ENCODE data around the gene CAMK2N2. TPM values are rescaled to one million over a fixed set of nuclear protein-coding genes. Genes with fewer than 3 reads are reported as not detected.

The CAMK2N2 gene
- total and polyA plus RNA-seq, 9 of the 15 experiments (the other 6 are each of a cell fraction or from before 2014, with no cell fraction given): 0.08 to 0.22 (median 0.11) TPM; not detected in 5

DNA sequence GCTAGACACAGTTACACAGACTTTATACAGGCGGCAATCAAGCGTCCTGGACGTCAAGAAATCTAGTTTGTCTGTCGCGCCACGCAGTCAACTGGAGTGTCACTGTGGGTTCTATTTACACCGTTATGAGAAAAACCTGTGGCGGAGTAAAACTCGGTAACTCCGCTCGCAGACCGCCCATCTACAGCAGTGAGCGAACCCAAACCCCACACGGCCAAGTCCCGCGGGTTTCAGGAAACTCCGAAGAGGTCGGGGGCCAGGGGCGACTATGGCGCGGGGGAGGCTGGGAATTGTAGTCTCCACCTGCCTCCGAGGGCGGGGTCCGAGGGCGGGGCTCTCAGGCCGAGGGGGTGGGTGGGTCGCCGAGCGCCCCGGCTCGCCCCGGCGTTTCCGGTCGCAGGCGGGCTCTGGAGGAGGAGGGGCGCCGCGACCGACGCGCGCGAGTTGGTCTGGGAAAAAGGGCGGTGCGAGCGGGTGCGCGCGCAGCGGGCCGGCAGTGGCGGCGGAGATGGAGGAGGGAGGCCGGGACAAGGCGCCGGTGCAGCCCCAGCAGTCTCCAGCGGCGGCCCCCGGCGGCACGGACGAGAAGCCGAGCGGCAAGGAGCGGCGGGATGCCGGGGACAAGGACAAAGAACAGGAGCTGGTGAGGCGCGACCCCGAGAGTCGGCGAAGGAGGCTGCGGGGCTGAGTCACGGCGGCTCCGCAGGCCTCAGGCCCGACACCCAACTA, 37.6 kb upstream of the CAMK2N2 start, which contains the start of gene PSMD2 (continued):
- TF ChIP-seq, protein P1, sequence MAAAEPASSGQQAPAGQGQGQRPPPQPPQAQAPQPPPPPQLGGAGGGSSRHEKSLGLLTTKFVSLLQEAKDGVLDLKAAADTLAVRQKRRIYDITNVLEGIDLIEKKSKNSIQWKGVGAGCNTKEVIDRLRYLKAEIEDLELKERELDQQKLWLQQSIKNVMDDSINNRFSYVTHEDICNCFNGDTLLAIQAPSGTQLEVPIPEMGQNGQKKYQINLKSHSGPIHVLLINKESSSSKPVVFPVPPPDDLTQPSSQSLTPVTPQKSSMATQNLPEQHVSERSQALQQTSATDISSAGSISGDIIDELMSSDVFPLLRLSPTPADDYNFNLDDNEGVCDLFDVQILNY (CRISPR knock-in tag; IDR thresholded peaks at IDR 0.05): 0 out of 2 replicates have a peak, but pooled peaks have one; percentile 58
- TF ChIP-seq SMC3 (conservative IDR thresholded peaks at IDR 0.05; ENCODE audit: insufficient read depth, low read depth, low read length): no peak
- peak; percentile 89 for TF ChIP-seq HCFC1 (IDR thresholded peaks at IDR 0.05; ENCODE audit: low read depth, low read length)
- no peak for TF ChIP-seq ZNF778 (CRISPR knock-in tag; IDR thresholded peaks at IDR 0.05)
- TF ChIP-seq POLR2G (IDR thresholded peaks at IDR 0.05; ENCODE audit: low read depth, low read length): peak; percentile 88
- TF ChIP-seq SRSF7 (optimal IDR thresholded peaks at IDR 0.05; ENCODE audit: low read depth, low read length): no peak
- TF ChIP-seq NFE2 (IDR thresholded peaks at IDR 0.05; ENCODE audit: low read depth): peak; percentile 36; the same call in 1 of the 2 replicates
- TF ChIP-seq TAL1 (IDR thresholded peaks at IDR 0.05): no peak
- TF ChIP-seq MECOM (CRISPR knock-in tag; IDR thresholded peaks at IDR 0.05): no peak
- TF ChIP-seq FOXM1 (IDR thresholded peaks at IDR 0.05; ENCODE audit: low read depth): no peak
- TF ChIP-seq FOXM1 (CRISPR knock-in tag; IDR thresholded peaks at IDR 0.05; ENCODE audit: low read depth): no peak
- TF ChIP-seq SAFB2 (IDR thresholded peaks at IDR 0.05; ENCODE audit: borderline replicate concordance, low read depth, low read length, severe bottlenecking): no peak
- no peak for TF ChIP-seq DIDO1 (tag; IDR thresholded peaks at IDR 0.05; ENCODE audit: low read depth)
- no peak for TF ChIP-seq ZNF274 (IDR thresholded peaks at IDR 0.05; ENCODE audit: borderline replicate concordance, low read depth, low read length)
- TF ChIP-seq RUNX1 (IDR thresholded peaks at IDR 0.05; ENCODE audit: low read depth): no peak
- no peak for TF ChIP-seq SMARCE1 (IDR thresholded peaks at IDR 0.05)
- TF ChIP-seq ARID1B (IDR thresholded peaks at IDR 0.05): peak; percentile 19; the same call in 1 of the 2 replicates
- TF ChIP-seq, protein P2, sequence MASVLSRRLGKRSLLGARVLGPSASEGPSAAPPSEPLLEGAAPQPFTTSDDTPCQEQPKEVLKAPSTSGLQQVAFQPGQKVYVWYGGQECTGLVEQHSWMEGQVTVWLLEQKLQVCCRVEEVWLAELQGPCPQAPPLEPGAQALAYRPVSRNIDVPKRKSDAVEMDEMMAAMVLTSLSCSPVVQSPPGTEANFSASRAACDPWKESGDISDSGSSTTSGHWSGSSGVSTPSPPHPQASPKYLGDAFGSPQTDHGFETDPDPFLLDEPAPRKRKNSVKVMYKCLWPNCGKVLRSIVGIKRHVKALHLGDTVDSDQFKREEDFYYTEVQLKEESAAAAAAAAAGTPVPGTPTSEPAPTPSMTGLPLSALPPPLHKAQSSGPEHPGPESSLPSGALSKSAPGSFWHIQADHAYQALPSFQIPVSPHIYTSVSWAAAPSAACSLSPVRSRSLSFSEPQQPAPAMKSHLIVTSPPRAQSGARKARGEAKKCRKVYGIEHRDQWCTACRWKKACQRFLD (CRISPR knock-in tag; IDR thresholded peaks at IDR 0.05): 0 out of 2 replicates have a peak, but pooled peaks have one; percentile 45
- TF ChIP-seq, protein P3, sequence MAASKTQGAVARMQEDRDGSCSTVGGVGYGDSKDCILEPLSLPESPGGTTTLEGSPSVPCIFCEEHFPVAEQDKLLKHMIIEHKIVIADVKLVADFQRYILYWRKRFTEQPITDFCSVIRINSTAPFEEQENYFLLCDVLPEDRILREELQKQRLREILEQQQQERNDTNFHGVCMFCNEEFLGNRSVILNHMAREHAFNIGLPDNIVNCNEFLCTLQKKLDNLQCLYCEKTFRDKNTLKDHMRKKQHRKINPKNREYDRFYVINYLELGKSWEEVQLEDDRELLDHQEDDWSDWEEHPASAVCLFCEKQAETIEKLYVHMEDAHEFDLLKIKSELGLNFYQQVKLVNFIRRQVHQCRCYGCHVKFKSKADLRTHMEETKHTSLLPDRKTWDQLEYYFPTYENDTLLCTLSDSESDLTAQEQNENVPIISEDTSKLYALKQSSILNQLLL (CRISPR knock-in tag; IDR thresholded peaks at IDR 0.05; ENCODE audit: borderline replicate concordance): no peak
- TF ChIP-seq, protein P4, sequence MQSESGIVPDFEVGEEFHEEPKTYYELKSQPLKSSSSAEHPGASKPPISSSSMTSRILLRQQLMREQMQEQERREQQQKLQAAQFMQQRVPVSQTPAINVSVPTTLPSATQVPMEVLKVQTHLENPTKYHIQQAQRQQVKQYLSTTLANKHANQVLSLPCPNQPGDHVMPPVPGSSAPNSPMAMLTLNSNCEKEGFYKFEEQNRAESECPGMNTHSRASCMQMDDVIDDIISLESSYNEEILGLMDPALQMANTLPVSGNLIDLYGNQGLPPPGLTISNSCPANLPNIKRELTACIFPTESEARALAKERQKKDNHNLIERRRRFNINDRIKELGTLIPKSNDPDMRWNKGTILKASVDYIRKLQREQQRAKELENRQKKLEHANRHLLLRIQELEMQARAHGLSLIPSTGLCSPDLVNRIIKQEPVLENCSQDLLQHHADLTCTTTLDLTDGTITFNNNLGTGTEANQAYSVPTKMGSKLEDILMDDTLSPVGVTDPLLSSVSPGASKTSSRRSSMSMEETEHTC (IDR thresholded peaks at IDR 0.05): no peak
- TF ChIP-seq TRIM24 (IDR thresholded peaks at IDR 0.05): no peak
- TF ChIP-seq, protein P5, sequence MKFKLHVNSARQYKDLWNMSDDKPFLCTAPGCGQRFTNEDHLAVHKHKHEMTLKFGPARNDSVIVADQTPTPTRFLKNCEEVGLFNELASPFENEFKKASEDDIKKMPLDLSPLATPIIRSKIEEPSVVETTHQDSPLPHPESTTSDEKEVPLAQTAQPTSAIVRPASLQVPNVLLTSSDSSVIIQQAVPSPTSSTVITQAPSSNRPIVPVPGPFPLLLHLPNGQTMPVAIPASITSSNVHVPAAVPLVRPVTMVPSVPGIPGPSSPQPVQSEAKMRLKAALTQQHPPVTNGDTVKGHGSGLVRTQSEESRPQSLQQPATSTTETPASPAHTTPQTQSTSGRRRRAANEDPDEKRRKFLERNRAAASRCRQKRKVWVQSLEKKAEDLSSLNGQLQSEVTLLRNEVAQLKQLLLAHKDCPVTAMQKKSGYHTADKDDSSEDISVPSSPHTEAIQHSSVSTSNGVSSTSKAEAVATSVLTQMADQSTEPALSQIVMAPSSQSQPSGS (CRISPR knock-in tag; IDR thresholded peaks at IDR 0.05): no peak
- no peak for TF ChIP-seq ZNF354B (CRISPR knock-in tag; IDR thresholded peaks at IDR 0.05)
- no peak for TF ChIP-seq MTA2 (IDR thresholded peaks at IDR 0.05; ENCODE audit: low read depth)

Measured in K562 (cell line).